Measurements from ENCODE around the gene RUNX2. TPM values are rescaled to one million over a fixed set of nuclear protein-coding genes. Genes with fewer than 3 reads are reported as not detected.

Gene RUNX2
- total and polyA plus RNA-seq, 2 experiments from 2014 or later, result 4.4 to 5.2 TPM

DNA sequence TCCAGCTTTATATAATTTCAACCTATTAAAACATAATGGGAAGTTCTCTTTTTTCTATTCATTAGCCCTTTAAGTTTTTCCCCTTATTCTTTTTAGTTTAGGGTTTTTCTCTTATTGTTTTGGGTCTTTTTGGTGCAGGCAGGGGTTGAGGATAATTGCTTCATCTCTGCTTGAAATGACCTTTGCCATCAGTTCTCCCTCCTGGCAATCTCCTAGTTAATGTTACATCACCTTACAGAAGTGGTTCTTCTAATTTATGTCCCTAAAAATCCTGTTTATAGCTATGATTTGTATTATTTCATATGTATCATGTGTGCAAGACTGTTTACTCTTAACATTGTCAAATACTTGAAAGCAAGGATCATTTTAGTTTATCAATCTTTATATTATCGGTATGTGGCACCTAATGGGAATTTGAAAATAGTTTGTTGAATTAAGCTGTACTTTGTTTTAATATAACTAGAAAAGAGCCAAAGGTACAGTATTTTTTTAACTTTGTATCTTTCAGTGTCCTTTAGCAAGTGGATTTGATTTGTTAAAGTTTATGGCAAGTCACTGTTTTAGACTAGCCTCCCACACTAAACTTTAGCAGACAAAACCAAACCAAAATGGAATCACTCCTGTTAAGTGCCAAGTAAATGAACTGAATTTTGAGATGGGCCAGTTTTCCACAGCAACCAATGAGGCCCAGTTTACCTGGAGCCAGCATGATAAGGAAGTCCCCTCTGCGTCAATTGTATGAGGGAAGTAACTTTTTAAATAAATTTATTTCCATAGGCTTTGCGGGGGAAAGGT lies 26.6 kb upstream of the RUNX2 start:
- Histone ChIP-seq H4K20me1 (ENCODE audit: insufficient read depth) (no peaks in the 10 kb centered on the region), H3K27me3 (replicated peaks; ENCODE audit: insufficient read depth) (no peaks in the 10 kb centered on the region), H3K4me1 (ENCODE audit: insufficient read depth) (no peaks in the 10 kb centered on the region), H3K4me3 (no peak overlapping the region), H3K9me2 (ENCODE audit: insufficient read depth) (no peaks in the 10 kb centered on the region), H3K27ac (no peak overlapping the region), H3K36me3 (ENCODE audit: low read depth) (no peaks in the 10 kb centered on the region), H3K79me2 (ENCODE audit: insufficient read depth) (no peaks in the 10 kb centered on the region), H3K9me3 (ENCODE audit: low read depth) (no peaks in the 10 kb centered on the region), H2AFZ (no peak overlapping the region), H3F3A (ENCODE audit: insufficient read depth) (0 out of 2 replicates have a peak, but pooled peaks cover 5% of the 10 kb centered on the region), H3K9ac (no peak overlapping the region), H3K4me2 (ENCODE audit: unreplicated experiment) (no peak overlapping the region)
- WGBS, 2 experiments (ENCODE audit: low coverage in 1 of 2, low lambda C conversion rate in 2 of 2, missing lambda C conversion rate in 2 of 2), result 60 to 61% methylated on average over 3 of the region's 3 CpGs
- in situ Hi-C loops (cut with MboI), result no loop called here
- no peak for DNase-seq
- TF ChIP-seq EZH2phosphoT487 (IDR thresholded peaks at IDR 0.05; ENCODE audit: insufficient read depth, low read depth) (no peak), EZH2 (IDR thresholded peaks at IDR 0.05; ENCODE audit: insufficient read depth, poor library complexity, severe bottlenecking) (no peak)

DNA sequence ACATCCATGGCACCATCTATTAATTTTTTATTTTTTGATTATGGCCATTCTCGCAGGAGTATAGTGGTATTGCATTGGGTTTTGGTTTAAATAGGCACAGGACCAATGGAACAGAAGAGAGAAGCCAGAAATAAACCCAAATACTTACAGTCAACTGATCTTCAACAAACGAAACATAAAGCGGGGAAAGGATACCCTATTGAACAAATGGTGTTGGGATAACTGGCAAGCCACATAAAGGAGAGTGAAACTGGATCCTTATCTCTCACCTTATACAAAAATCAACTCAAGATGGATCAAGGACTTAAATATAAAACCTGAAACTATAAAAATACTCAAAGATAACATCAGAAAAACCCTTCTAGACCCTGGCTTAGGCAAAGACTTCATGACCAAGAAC lies 25.3 kb upstream of the RUNX2 start:
- Histone ChIP-seq H3K79me2 (ENCODE audit: insufficient read depth) (no peaks in the 10 kb centered on the region), H3K4me2 (ENCODE audit: unreplicated experiment) (no peak overlapping the region), H3K36me3 (ENCODE audit: low read depth) (no peaks in the 10 kb centered on the region), H3K4me1 (ENCODE audit: insufficient read depth) (no peaks in the 10 kb centered on the region), H3F3A (ENCODE audit: insufficient read depth) (0 out of 2 replicates have a peak, but pooled peaks cover under 1% of the 10 kb centered on the region), H3K9me3 (ENCODE audit: low read depth) (no peaks in the 10 kb centered on the region), H2AFZ (no peak overlapping the region), H3K9ac (no peak overlapping the region), H3K27ac (no peak overlapping the region), H3K4me3 (no peak overlapping the region), H3K9me2 (ENCODE audit: insufficient read depth) (no peaks in the 10 kb centered on the region), H3K27me3 (replicated peaks; ENCODE audit: insufficient read depth) (no peaks in the 10 kb centered on the region), H4K20me1 (ENCODE audit: insufficient read depth) (no peaks in the 10 kb centered on the region)
- TF ChIP-seq EZH2 (IDR thresholded peaks at IDR 0.05; ENCODE audit: insufficient read depth, poor library complexity, severe bottlenecking), result no peak
- TF ChIP-seq EZH2phosphoT487 (IDR thresholded peaks at IDR 0.05; ENCODE audit: insufficient read depth, low read depth), result no peak
- in situ Hi-C loops (cut with MboI), result no loop called here
- no peak for DNase-seq
- 97 to 99% methylated on average over 3 of the region's 3 CpGs for WGBS, 2 experiments (ENCODE audit: low coverage in 1 of 2, low lambda C conversion rate in 2 of 2, missing lambda C conversion rate in 2 of 2)

DNA sequence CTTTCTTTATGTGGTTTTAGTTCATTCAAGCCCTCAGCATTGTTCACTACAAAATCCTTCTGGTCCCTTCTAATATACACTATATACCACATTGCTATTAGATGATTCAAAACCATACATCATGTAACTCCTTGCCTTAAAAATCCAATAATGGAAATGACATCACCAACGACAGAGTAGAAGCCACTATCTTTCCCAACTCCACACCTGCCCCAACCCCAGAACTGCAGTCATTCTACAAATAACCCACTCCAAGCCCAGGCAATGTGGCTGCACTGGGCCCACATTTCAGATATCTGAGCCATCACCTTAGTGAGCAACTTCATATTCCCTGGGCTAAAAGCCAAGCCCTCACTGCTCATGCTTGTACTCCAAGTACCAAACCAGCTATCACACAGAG lies 22.6 kb upstream of the RUNX2 start:
- Histone ChIP-seq H3K9ac (no peak overlapping the region), H3K36me3 (ENCODE audit: low read depth) (no peaks in the 10 kb centered on the region), H3K4me1 (ENCODE audit: insufficient read depth) (no peaks in the 10 kb centered on the region), H3K9me2 (ENCODE audit: insufficient read depth) (no peaks in the 10 kb centered on the region), H3K27me3 (replicated peaks; ENCODE audit: insufficient read depth) (no peaks in the 10 kb centered on the region), H4K20me1 (ENCODE audit: insufficient read depth) (no peaks in the 10 kb centered on the region), H2AFZ (no peak overlapping the region), H3K4me2 (ENCODE audit: unreplicated experiment) (no peak overlapping the region), H3F3A (ENCODE audit: insufficient read depth) (no peaks in the 10 kb centered on the region), H3K79me2 (ENCODE audit: insufficient read depth) (no peaks in the 10 kb centered on the region), H3K4me3 (no peak overlapping the region), H3K27ac (no peak overlapping the region), H3K9me3 (ENCODE audit: low read depth) (no peaks in the 10 kb centered on the region)
- no peak for DNase-seq
- no peak for TF ChIP-seq EZH2phosphoT487 (IDR thresholded peaks at IDR 0.05; ENCODE audit: insufficient read depth, low read depth)
- TF ChIP-seq EZH2 (IDR thresholded peaks at IDR 0.05; ENCODE audit: insufficient read depth, poor library complexity, severe bottlenecking), result no peak
- in situ Hi-C loops (cut with MboI), result no loop called here
- 76 to 82% methylated on average over 1 of the region's 1 CpG for WGBS, 2 experiments (ENCODE audit: low coverage in 1 of 2, low lambda C conversion rate in 2 of 2, missing lambda C conversion rate in 2 of 2)

DNA sequence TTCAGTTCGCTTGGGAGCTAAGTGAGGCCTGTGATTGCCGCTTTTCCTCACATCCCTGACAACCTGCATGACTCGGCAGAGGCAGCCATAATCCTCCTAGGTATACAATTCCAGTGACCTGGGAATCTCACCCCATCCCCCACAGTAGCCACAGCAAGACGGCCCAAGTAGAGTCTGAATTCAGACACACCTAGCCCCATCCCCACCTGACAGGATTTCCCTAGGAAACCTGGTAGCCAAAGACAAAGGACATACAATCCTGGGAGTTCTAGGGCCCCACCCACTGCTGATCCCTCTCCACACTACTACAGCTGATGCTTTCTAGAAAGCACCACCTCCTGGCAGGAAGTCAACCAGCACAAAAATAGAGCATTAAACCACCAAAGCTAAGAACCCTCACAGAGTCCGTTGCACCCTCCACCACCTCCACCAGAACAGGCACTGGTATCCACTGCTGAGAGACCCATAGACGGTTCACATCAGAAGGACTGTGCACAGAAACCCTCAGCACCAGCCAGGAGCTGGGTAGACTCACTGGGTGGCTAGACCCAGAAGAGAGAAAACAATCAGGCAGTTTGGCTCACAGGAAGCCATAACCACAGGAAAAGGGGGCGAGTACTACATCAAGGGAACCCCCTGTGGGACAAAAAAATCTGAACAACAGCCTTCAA lies 17.9 kb upstream of the RUNX2 start:
- no peak overlapping the region for H2AFZ ChIP-seq
- DNase-seq, result no peak
- no peak overlapping the region for H3K9ac ChIP-seq
- H3K9me3 ChIP-seq (ENCODE audit: low read depth), result no peaks in the 10 kb centered on the region
- TF ChIP-seq EZH2phosphoT487 (IDR thresholded peaks at IDR 0.05; ENCODE audit: insufficient read depth, low read depth) (no peak), EZH2 (IDR thresholded peaks at IDR 0.05; ENCODE audit: insufficient read depth, poor library complexity, severe bottlenecking) (no peak)
- in situ Hi-C loops (cut with MboI), result no loop called here
- H4K20me1 ChIP-seq (ENCODE audit: insufficient read depth), result no peaks in the 10 kb centered on the region; the same call in 1 of the 2 replicates
- H3K79me2 ChIP-seq (ENCODE audit: insufficient read depth), result no peaks in the 10 kb centered on the region
- no peak overlapping the region for H3K4me3 ChIP-seq
- H3F3A ChIP-seq (ENCODE audit: insufficient read depth), result no peaks in the 10 kb centered on the region
- WGBS, 2 experiments (ENCODE audit: low coverage in 1 of 2, low lambda C conversion rate in 2 of 2, missing lambda C conversion rate in 2 of 2), result 93 to 94% methylated on average over 7 of the region's 7 CpGs
- H3K4me2 ChIP-seq (ENCODE audit: unreplicated experiment), result no peak overlapping the region
- H3K36me3 ChIP-seq (ENCODE audit: low read depth), result no peaks in the 10 kb centered on the region
- no peaks in the 10 kb centered on the region for H3K4me1 ChIP-seq (ENCODE audit: insufficient read depth)
- no peaks in the 10 kb centered on the region for H3K27me3 ChIP-seq (replicated peaks; ENCODE audit: insufficient read depth)
- H3K9me2 ChIP-seq (ENCODE audit: insufficient read depth), result no peaks in the 10 kb centered on the region
- no peak overlapping the region for H3K27ac ChIP-seq
